ENCODE results near the gene TRIM40. TPM values are rescaled to one million over a fixed set of nuclear protein-coding genes. Genes with fewer than 3 reads are reported as not detected.
"Not testable (repeated sequence)": the region's sequence is repeated elsewhere in the genome, so short reads cannot be mapped to it uniquely, and the experiment has no call there.

Gene TRIM40
- total RNA-seq, 2 experiments from 2014 or later: not detected

GRCh38 chr6:30160008-30160784 is 24.3 kb downstream of the TRIM40 start:
- peaks cover 37% of the 10 kb centered on the region for H3K4me1 Mint-ChIP-seq (ENCODE audit: low read depth)
- POLR2A ChIA-PET: no interaction called here
- CTCF ChIA-PET: interaction anchor here (3.1 kb wide), 1 partner anchor 29 kb away, joined by 14 read pairs; no protein-coding TSS in a partner anchor
- H3K27ac Mint-ChIP-seq: no peak overlapping the region
- H3K4me3 Mint-ChIP-seq: no peak overlapping the region
- intact Hi-C loops (cut with micrococcal nuclease): loop anchor here (5.0 kb wide), 1 partner anchor 313 kb away; no protein-coding TSS in a partner anchor
- H3K36me3 Mint-ChIP-seq: no peaks in the 10 kb centered on the region
- DNase-seq: no peak
- peaks cover 12% of the 10 kb centered on the region for H3K27me3 Mint-ChIP-seq
- no peaks in the 10 kb centered on the region for H3K9me3 Mint-ChIP-seq

DNA sequence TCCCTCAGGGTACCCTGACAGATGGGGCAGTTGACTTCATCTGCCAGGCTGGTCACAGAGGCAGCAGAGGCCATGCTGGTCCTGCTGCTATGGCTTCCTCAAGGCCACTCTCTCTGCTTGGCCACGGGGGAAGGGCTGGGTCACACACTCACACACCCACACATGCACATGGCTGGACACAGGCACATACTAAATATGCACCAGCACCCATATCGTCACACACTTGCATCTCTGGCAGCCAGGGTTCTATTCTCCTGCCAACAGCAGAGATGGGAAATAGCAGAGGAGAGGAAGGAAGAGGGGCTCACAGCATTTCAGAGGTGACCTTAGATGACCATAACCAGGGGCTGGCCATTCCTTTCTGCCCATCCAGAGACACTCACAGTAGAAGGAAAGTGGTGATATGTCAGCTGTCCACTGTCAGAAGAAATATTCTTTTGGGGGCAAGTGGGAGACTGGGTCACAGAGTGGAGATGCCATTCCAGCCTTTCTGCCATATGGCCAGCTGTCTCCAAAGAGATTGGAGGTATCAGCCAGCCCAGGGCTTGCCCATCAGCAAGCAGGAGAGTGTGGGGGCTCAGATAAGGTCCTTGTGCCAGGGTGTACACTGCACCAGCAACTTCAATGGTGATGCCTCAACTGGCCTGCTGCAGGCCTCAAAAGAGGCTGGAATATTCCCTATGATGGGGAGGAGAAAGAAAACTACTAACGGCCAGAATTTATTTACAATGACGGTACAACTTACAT is 25.0 kb downstream of the TRIM40 start, which contains the start of gene TRIM10:
TRIM10 (minus strand) TSS at position 427 of the 747 bp plus-strand sequence; CDS start at position 74, 353 bp downstream.
- no peaks in the 10 kb centered on the region for H3K9me3 Mint-ChIP-seq
- ChIA-PET POLR2A (no interaction called here), CTCF (no interaction called here)
- H3K27me3 Mint-ChIP-seq: peaks cover 10% of the 10 kb centered on the region
- no peaks in the 10 kb centered on the region for H3K36me3 Mint-ChIP-seq
- no peak within 1 kb of the TSS for H3K27ac Mint-ChIP-seq
- no peak for DNase-seq
- intact Hi-C loops (cut with micrococcal nuclease): loop anchor here (5.0 kb wide), 1 partner anchor 314 kb away; no protein-coding TSS in a partner anchor
- no peak within 1 kb of the TSS for H3K4me3 Mint-ChIP-seq
- peaks cover 39% of the 10 kb centered on the region for H3K4me1 Mint-ChIP-seq (ENCODE audit: low read depth)

DNA sequence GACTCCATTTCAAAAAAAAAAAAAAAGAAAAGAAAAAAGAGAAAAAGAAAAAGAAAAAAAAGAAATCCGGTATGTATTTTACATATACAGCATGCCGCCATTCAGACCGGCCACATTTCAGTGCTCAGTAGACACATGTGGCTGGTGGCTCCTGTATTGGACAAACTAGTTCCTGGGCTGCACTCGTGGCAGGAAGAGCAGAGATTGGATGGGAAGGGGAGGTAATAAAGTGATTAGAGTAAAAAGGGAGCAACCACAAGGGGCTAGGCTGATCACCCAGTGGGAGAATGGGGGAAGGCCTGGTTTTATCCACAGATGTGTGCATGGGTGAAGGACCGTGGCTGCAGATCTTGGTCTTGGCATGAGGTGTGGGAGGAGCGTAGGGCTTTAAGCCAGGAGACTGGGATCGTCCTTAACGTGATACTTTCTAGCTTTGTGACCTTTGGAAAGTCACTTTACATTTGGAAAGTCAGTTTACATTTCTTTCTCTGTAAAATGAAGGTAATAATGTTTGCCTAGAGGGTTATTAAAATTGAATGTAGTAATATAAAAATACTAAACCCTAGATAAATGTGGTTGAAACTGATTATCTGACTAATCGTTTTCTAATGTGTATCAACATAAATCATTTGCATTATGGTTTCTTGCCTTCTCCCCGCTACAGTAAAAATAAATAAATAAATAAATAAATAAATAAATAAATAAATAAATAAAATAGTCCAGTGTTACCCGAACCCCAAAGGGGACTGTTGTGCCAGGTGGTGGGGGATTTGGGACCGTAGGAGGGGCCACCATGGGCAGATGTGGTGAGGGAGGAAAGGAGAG is 26.5 kb downstream of the TRIM40 start:
- no peak for DNase-seq
- Mint-ChIP-seq H3K9me3 (no peaks in the 10 kb centered on the region), H3K27me3 (peaks cover 6% of the 10 kb centered on the region), H3K4me1 (ENCODE audit: low read depth) (peaks cover 48% of the 10 kb centered on the region), H3K36me3 (no peaks in the 10 kb centered on the region), H3K4me3 (peak overlapping the region; percentile 5), H3K27ac (peak overlapping the region; percentile 13)
- ChIA-PET POLR2A (no interaction called here), CTCF (interaction anchor here (0.7 to 1.0 kb wide), 2 partner anchors 31 to 60 kb away, joined by 3 to 5 read pairs; no protein-coding TSS in a partner anchor)
- intact Hi-C loops (cut with micrococcal nuclease): loop anchor here (5.0 kb wide), 1 partner anchor 315 kb away; no protein-coding TSS in a partner anchor

DNA sequence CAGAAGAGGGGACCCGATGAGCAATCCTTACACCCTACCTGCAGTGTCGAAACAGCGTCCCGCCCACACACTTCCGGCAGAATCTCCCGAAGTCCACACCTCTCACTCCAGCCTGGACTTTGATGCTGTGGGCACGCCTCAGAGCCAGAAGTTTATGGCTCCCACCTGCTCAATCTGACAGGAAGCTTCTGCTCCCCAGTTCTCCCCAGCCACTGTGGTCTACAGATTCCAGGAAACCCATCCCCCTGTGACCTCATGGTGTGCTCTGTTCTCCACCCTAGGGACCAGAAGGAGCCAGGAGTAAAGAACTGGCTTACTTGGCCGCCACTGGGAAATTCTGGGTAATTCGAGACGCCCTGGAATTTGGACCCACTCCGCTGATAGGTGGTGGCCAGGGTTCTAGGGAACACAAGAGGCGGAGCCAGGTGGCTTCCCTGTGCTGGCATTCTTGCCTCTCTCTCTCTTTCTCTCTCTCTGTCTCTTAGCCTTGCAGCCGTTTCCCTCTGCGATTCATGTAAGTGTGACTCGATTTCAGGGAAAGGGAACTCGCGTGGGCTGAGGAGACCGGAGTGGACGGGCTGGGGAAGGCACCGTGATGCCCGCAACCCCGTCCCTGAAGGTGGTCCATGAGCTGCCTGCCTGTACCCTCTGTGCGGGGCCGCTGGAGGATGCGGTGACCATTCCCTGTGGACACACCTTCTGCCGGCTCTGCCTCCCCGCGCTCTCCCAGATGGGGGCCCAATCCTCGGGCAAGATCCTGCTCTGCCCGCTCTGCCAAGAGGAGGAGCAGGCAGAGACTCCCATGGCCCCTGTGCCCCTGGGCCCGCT is 27.4 kb downstream of the TRIM40 start, which contains the start of gene TRIM15:
TRIM15 (plus strand) TSS at position 457 of the 828 bp plus-strand sequence; CDS start at position 596, 139 bp downstream.
- H3K27ac Mint-ChIP-seq: peak within 1 kb of the TSS; percentile 13
- peak within 1 kb of the TSS; percentile 5 for H3K4me3 Mint-ChIP-seq
- H3K4me1 Mint-ChIP-seq (ENCODE audit: low read depth): peaks cover 50% of the 10 kb centered on the region
- no peaks in the 10 kb centered on the region for H3K9me3 Mint-ChIP-seq
- no peaks in the 10 kb centered on the region for H3K36me3 Mint-ChIP-seq
- DNase-seq: peak; percentile 87
- H3K27me3 Mint-ChIP-seq: peaks cover 9% of the 10 kb centered on the region
- ChIA-PET POLR2A (no interaction called here), CTCF (interaction anchor here (0.7 to 1.0 kb wide), 2 partner anchors 32 to 61 kb away, joined by 3 to 5 read pairs; no protein-coding TSS in a partner anchor)
- intact Hi-C loops (cut with micrococcal nuclease): loop anchor here (5.0 kb wide), 1 partner anchor 316 kb away; no protein-coding TSS in a partner anchor

GRCh38 chr6:30163918-30164654 is 28.1 kb downstream of the TRIM40 start:
- no peak for DNase-seq
- intact Hi-C loops (cut with micrococcal nuclease): loop anchor here (5.0 kb wide), 1 partner anchor 317 kb away; no protein-coding TSS in a partner anchor
- ChIA-PET CTCF (no interaction called here), POLR2A (no interaction called here)
- Mint-ChIP-seq H3K27me3 (peaks cover 10% of the 10 kb centered on the region), H3K4me3 (no peak overlapping the region), H3K4me1 (ENCODE audit: low read depth) (peaks cover 43% of the 10 kb centered on the region), H3K27ac (no peak overlapping the region), H3K9me3 (no peaks in the 10 kb centered on the region), H3K36me3 (no peaks in the 10 kb centered on the region)

DNA sequence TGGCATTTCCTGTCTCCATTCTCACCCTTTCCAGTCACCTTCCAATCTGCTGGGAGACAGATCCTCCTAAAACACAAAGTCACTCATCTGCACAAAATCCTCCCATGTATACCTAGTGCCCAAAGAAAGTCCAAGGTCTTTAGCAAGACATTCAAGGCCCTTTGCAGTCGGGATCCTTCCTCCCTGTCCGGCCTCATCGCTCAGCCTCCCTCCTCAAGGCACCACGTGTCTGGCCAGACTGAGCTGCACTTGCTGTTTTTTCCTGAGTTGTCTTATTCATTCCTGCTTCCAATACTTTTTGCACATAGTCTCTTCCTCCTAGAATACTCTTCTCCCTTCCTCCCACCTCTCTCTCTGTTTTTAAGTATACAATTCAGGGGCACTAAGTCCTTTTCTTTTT is 28.8 kb downstream of the TRIM40 start:
- ChIA-PET POLR2A (no interaction called here), CTCF (no interaction called here)
- no peak overlapping the region for H3K4me3 Mint-ChIP-seq
- H3K27ac Mint-ChIP-seq: no peak overlapping the region
- no peak for DNase-seq
- H3K4me1 Mint-ChIP-seq (ENCODE audit: low read depth): peaks cover 39% of the 10 kb centered on the region
- H3K27me3 Mint-ChIP-seq: peaks cover 9% of the 10 kb centered on the region
- no peaks in the 10 kb centered on the region for H3K36me3 Mint-ChIP-seq
- intact Hi-C loops (cut with micrococcal nuclease): loop anchor here (5.0 kb wide), 1 partner anchor 317 kb away; no protein-coding TSS in a partner anchor
- no peaks in the 10 kb centered on the region for H3K9me3 Mint-ChIP-seq

DNA sequence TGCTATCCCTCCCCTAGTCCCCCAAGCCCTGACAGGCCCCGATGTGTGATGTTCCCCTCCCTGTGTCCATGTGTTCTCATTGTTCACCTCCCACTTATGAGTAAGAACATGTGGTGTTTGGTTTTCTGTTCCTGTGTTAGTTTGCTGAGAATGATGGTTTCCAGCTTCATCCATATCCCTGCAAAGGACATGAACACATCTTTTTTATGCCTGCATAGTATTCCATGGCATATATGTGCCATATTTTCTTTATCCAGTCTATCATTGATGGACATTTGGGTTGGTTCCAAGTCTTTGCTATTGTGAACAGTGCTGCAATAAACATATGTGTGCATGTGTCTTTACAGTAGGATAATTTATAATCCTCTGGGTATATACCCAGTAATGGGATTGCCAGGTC is 29.3 kb downstream of the TRIM40 start:
- H3K36me3 Mint-ChIP-seq; DNase-seq; H3K27ac Mint-ChIP-seq; intact Hi-C loops (cut with micrococcal nuclease); H3K4me3 Mint-ChIP-seq; H3K27me3 Mint-ChIP-seq; H3K9me3 Mint-ChIP-seq; POLR2A ChIA-PET: not testable (repeated sequence)
- H3K4me1 Mint-ChIP-seq (ENCODE audit: low read depth): peaks cover 37% of the 10 kb centered on the region
- CTCF ChIA-PET: interaction anchor here (3.9 kb wide), 1 partner anchor 63 kb away, joined by 43 read pairs; no protein-coding TSS in a partner anchor

DNA sequence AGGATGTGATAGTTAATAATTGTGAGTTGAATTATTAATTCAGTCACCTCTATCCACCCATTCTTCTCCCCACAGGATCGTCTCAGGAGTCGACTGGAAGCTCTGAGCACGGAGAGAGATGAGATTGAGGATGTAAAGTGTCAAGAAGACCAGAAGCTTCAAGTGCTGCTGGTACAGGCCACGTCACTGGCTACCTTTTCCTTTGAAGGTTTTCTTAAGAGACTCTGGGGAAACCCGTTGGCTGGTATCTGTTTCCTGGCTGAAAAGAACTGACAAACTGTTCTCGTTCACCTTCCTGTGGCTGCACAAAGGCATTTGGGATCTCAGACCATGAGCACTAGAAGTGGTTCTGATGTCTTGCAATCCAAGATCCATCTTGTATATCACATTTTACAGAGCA is 31.2 kb downstream of the TRIM40 start:
- H3K27me3 Mint-ChIP-seq: peaks cover 20% of the 10 kb centered on the region
- peak; percentile 61 for DNase-seq
- H3K4me3 Mint-ChIP-seq: no peak overlapping the region
- no peaks in the 10 kb centered on the region for H3K9me3 Mint-ChIP-seq
- ChIA-PET CTCF (interaction anchor here (1.3 to 3.9 kb wide), 3 partner anchors 33 to 65 kb away, joined by 5 to 43 read pairs (median 16); no protein-coding TSS in a partner anchor), POLR2A (interaction anchor here (1.4 kb wide), 1 partner anchor 36 kb away, joined by 4 read pairs; no protein-coding TSS in a partner anchor)
- intact Hi-C loops (cut with micrococcal nuclease): loop anchor here (1.0 kb wide), 1 partner anchor 9 kb away; no protein-coding TSS in a partner anchor
- H3K27ac Mint-ChIP-seq: peak overlapping the region; percentile 18
- H3K36me3 Mint-ChIP-seq: no peaks in the 10 kb centered on the region
- peaks cover 41% of the 10 kb centered on the region for H3K4me1 Mint-ChIP-seq (ENCODE audit: low read depth)

- peaks cover 30% of the 10 kb centered on the region for H3K4me1 Mint-ChIP-seq (ENCODE audit: low read depth)
- no peaks in the 10 kb centered on the region for H3K9me3 Mint-ChIP-seq
- no peak overlapping the region for H3K4me3 Mint-ChIP-seq
- H3K27me3 Mint-ChIP-seq: peaks cover 32% of the 10 kb centered on the region
- ChIA-PET POLR2A (interaction anchor here (1.4 kb wide), 1 partner anchor 66 kb away, joined by 3 read pairs; no protein-coding TSS in a partner anchor), CTCF (interaction anchor here (1.7 to 3.9 kb wide), 3 partner anchors 37 to 66 kb away, joined by 8 to 43 read pairs (median 16); no protein-coding TSS in a partner anchor)
- H3K36me3 Mint-ChIP-seq: no peaks in the 10 kb centered on the region
- no peak for DNase-seq
- intact Hi-C loops (cut with micrococcal nuclease): no loop called here
- H3K27ac Mint-ChIP-seq: no peak overlapping the region
These were observed 32.8 kb downstream of the TRIM40 start for GRCh38 chr6:30168741-30169140.

All from activated CD4-positive, alpha-beta memory T cell treated with anti-CD3 and anti-CD28 coated beads for 36 hours (primary cell).